KMS-11 (cell line): ENCODE results near the gene ABHD6.

Experiments used
- H2AFZ ChIP-seq: fragments of 200-600 bp; sonication (generic); 2 replicates; pipeline ENCODE4 v1.6.1; 2016; ENCODE audit warnings: antibody characterized with exemption, mixed run types, low read depth
- H3K27ac ChIP-seq: fragments of 200-600 bp; sonication (generic); 2 replicates; pipeline ENCODE4 v1.6.1; 2016; ENCODE audit warnings: mild to moderate bottlenecking, mixed run types
- H3K27me3 ChIP-seq: fragments of 200-600 bp; sonication (generic); 2 replicates; pipeline ENCODE4 v1.6.1; 2017; ENCODE audit warnings: mild to moderate bottlenecking, low read depth, mixed run types, moderate library complexity; ENCODE audit not compliant: insufficient read depth
- H3K36me3 ChIP-seq: fragments of 200-600 bp; sonication (generic); 2 replicates; pipeline ENCODE4 v1.6.1; 2017; ENCODE audit warnings: mild to moderate bottlenecking, mixed run types; ENCODE audit not compliant: insufficient read depth
- H3K4me1 ChIP-seq: fragments of 200-600 bp; sonication (generic); 2 replicates; pipeline ENCODE4 v1.6.1; 2016; ENCODE audit warnings: mild to moderate bottlenecking, low read depth, mixed run types; ENCODE audit not compliant: poor library complexity, severe bottlenecking
- H3K4me2 ChIP-seq: fragments of 200-600 bp; sonication (generic); 2 replicates; pipeline ENCODE4 v1.7.0; 2016; ENCODE audit warnings: mild to moderate bottlenecking, mixed run types
- H3K4me3 ChIP-seq: fragments of 200-600 bp; sonication (generic); IDR thresholded peaks from 2 replicates; pipeline ENCODE4 v1.6.1; 2017; ENCODE audit warnings: low read depth, low read length, mixed read lengths; ENCODE audit not compliant: insufficient read depth
- H3K79me2 ChIP-seq: fragments of 200-600 bp; sonication (generic); 2 replicates; pipeline ENCODE4 v1.6.1; 2016; ENCODE audit warnings: low read depth, mixed run types; ENCODE audit not compliant: insufficient read depth
- H3K9ac ChIP-seq: fragments of 200-600 bp; sonication (generic); 2 replicates; pipeline ENCODE4 v1.6.1; 2016; ENCODE audit warnings: mild to moderate bottlenecking, mixed run types
- H4K20me1 ChIP-seq: fragments of 200-600 bp; sonication (generic); 2 replicates; pipeline ENCODE4 v1.6.1; 2016; ENCODE audit warnings: mild to moderate bottlenecking, mixed run types; ENCODE audit not compliant: insufficient read depth
- CTCF ChIP-seq: fragments of 200-600 bp; sonication (generic); conservative IDR thresholded peaks from 2 replicates; pipeline ENCODE4 v1.6.1; 2017; ENCODE audit warnings: low read depth, mild to moderate bottlenecking, antibody characterized with exemption, low read length, moderate library complexity, mixed read lengths

ABHD6 gene

DNA sequence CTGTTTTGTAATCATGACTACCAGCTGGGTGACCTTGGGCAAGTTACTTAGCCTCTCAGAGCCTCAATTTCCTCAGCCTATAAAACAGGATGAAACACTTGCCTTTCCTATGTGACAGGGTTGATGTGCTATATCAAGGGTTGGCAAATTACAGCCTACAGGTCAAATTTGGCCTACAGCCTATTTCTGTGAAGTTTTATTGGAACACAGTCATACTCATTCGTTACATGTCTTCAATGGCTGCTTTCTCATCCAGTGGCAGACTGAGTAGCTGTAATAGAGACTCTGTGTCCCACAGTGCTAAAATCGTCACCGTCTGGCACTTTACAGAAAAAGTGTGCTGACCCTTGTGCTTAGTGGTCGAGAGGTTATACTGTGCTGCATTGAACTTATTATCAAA, 16.6 kb downstream of the ABHD6 start:
- no peaks in the 10 kb centered on the region for H4K20me1 ChIP-seq
- no peak overlapping the region for H3K4me3 ChIP-seq
- H3K4me2 ChIP-seq: no peak overlapping the region
- H3K79me2 ChIP-seq: no peaks in the 10 kb centered on the region
- no peak overlapping the region for H3K9ac ChIP-seq
- H3K27me3 ChIP-seq: no peaks in the 10 kb centered on the region
- H3K4me1 ChIP-seq: no peaks in the 10 kb centered on the region
- H3K27ac ChIP-seq: no peak overlapping the region
- H2AFZ ChIP-seq: no peak overlapping the region
- TF ChIP-seq CTCF: no peak
- H3K36me3 ChIP-seq: no peaks in the 10 kb centered on the region

GRCh38 chr3:58256061-58256460, 18.5 kb downstream of the ABHD6 start:
- Histone ChIP-seq H4K20me1 (no peaks in the 10 kb centered on the region), H3K36me3 (no peaks in the 10 kb centered on the region), H2AFZ (no peak overlapping the region), H3K79me2 (no peaks in the 10 kb centered on the region), H3K4me3 (no peak overlapping the region), H3K9ac (no peak overlapping the region), H3K27ac (no peak overlapping the region), H3K4me1 (no peaks in the 10 kb centered on the region), H3K27me3 (no peaks in the 10 kb centered on the region), H3K4me2 (no peak overlapping the region)
- no peak for TF ChIP-seq CTCF

DNA sequence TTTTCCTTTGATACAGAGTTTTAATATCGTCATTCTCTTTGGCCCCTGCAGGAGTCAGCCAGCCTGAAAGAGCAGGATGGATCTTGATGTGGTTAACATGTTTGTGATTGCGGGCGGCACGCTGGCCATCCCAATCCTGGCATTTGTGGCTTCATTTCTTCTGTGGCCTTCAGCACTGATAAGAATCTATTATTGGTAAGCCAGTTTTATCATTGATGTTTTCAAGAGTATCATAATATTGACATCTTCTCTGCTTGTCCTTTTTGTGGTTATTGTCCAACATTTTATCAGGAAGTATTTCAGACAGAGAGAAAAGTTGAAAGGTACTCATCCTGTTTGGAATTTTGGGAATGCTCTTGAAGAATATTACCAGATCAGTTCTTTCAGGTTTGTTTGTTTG, 18.9 kb downstream of the ABHD6 start:
- H4K20me1 ChIP-seq: no peaks in the 10 kb centered on the region
- H3K4me3 ChIP-seq: no peak overlapping the region
- H3K4me2 ChIP-seq: no peak overlapping the region
- no peaks in the 10 kb centered on the region for H3K79me2 ChIP-seq
- no peaks in the 10 kb centered on the region for H3K4me1 ChIP-seq
- H3K9ac ChIP-seq: no peak overlapping the region
- no peaks in the 10 kb centered on the region for H3K36me3 ChIP-seq
- H2AFZ ChIP-seq: no peak overlapping the region
- no peaks in the 10 kb centered on the region for H3K27me3 ChIP-seq
- no peak overlapping the region for H3K27ac ChIP-seq
- TF ChIP-seq CTCF: no peak

GRCh38 chr3:58258392-58259055, 20.9 kb downstream of the ABHD6 start:
- no peaks in the 10 kb centered on the region for H3K36me3 ChIP-seq
- H3K9ac ChIP-seq: no peak overlapping the region
- no peaks in the 10 kb centered on the region for H3K4me1 ChIP-seq
- H4K20me1 ChIP-seq: no peaks in the 10 kb centered on the region
- no peaks in the 10 kb centered on the region for H3K27me3 ChIP-seq
- TF ChIP-seq CTCF: no peak
- H3K79me2 ChIP-seq: no peaks in the 10 kb centered on the region
- no peak overlapping the region for H3K4me2 ChIP-seq
- H3K27ac ChIP-seq: no peak overlapping the region
- H3K4me3 ChIP-seq: no peak overlapping the region
- no peak overlapping the region for H2AFZ ChIP-seq
